Dendritic cell treated with granulocyte-macrophage colony-stimulating factor and Interleukin-4, amounts not matched to agents 40 ng/mL and 50 ng/mL, for 4 days (primary cell): ENCODE data around the gene ASCC1.
"Not testable (repeated sequence)": the region's sequence is repeated elsewhere in the genome, so short reads cannot be mapped to it uniquely, and the experiment has no call there.

ENCODE experiments used
- H3K27ac Mint-ChIP-seq: one replicate; pipeline ENCODE4 v1.8.0; 2022; ENCODE audit warnings: mild to moderate bottlenecking, mixed read lengths
- H3K27me3 Mint-ChIP-seq: one replicate; pipeline ENCODE4 v1.8.0; 2022; ENCODE audit warnings: mild to moderate bottlenecking, mixed read lengths
- H3K36me3 Mint-ChIP-seq: one replicate; pipeline ENCODE4 v1.8.0; 2022; ENCODE audit warnings: low read depth, mixed read lengths
- H3K4me1 Mint-ChIP-seq: one replicate; pipeline ENCODE4 v1.8.0; 2022; ENCODE audit warnings: low read depth, mixed read lengths
- H3K4me3 Mint-ChIP-seq: one replicate; pipeline ENCODE4 v1.8.0; 2022; ENCODE audit warnings: mild to moderate bottlenecking, moderate library complexity, mixed read lengths
- H3K9me3 Mint-ChIP-seq: one replicate; pipeline ENCODE4 v1.8.0; 2022; ENCODE audit warnings: mixed read lengths
- intact Hi-C: fragments of 100-400 bp; cut with micrococcal nuclease; formaldehyde crosslinking; loops from one replicate; pipeline ENCODE4 v1.15.0; 2022

The ASCC1 gene

GRCh38 chr10:72239409-72239808 is 23.3 kb upstream of the ASCC1 start:
- no peak overlapping the region for H3K4me3 Mint-ChIP-seq
- no peaks in the 10 kb centered on the region for H3K9me3 Mint-ChIP-seq
- peaks cover 47% of the 10 kb centered on the region for H3K4me1 Mint-ChIP-seq
- peaks cover 35% of the 10 kb centered on the region for H3K27me3 Mint-ChIP-seq
- no peak overlapping the region for H3K27ac Mint-ChIP-seq
- peaks cover 30% of the 10 kb centered on the region for H3K36me3 Mint-ChIP-seq
- intact Hi-C loops: no loop called here

GRCh38 chr10:72238392-72239175 is 22.5 kb upstream of the ASCC1 start:
- Mint-ChIP-seq H3K36me3 (peaks cover 38% of the 10 kb centered on the region), H3K27me3 (peaks cover 31% of the 10 kb centered on the region), H3K27ac (no peak overlapping the region), H3K9me3 (no peaks in the 10 kb centered on the region), H3K4me1 (peaks cover 41% of the 10 kb centered on the region), H3K4me3 (no peak overlapping the region)
- intact Hi-C loops: no loop called here

- Mint-ChIP-seq H3K36me3 (peaks cover 56% of the 10 kb centered on the region), H3K9me3 (no peaks in the 10 kb centered on the region), H3K4me1 (peaks cover 17% of the 10 kb centered on the region), H3K27me3 (peaks cover 12% of the 10 kb centered on the region), H3K27ac (no peak overlapping the region), H3K4me3 (no peak overlapping the region)
- intact Hi-C loops: no loop called here
These were observed 19.6 kb upstream of the ASCC1 start for GRCh38 chr10:72235544-72236279.

- Mint-ChIP-seq H3K4me3 (no peak overlapping the region), H3K4me1 (peaks cover 14% of the 10 kb centered on the region), H3K36me3 (peaks cover 66% of the 10 kb centered on the region), H3K27me3 (peaks cover 4% of the 10 kb centered on the region), H3K9me3 (no peaks in the 10 kb centered on the region), H3K27ac (no peak overlapping the region)
- intact Hi-C loops: no loop called here
These were observed 18.6 kb upstream of the ASCC1 start for GRCh38 chr10:72234560-72235095.

GRCh38 chr10:72233621-72234020 is 17.5 kb upstream of the ASCC1 start:
- H3K36me3 Mint-ChIP-seq: peaks cover 73% of the 10 kb centered on the region
- no peak overlapping the region for H3K4me3 Mint-ChIP-seq
- H3K4me1 Mint-ChIP-seq: peaks cover 6% of the 10 kb centered on the region
- H3K9me3 Mint-ChIP-seq: no peaks in the 10 kb centered on the region
- peaks cover 2% of the 10 kb centered on the region for H3K27me3 Mint-ChIP-seq
- no peak overlapping the region for H3K27ac Mint-ChIP-seq
- intact Hi-C loops: no loop called here

- no peak overlapping the region for H3K27ac Mint-ChIP-seq
- intact Hi-C loops: no loop called here
- no peaks in the 10 kb centered on the region for H3K27me3 Mint-ChIP-seq
- no peaks in the 10 kb centered on the region for H3K9me3 Mint-ChIP-seq
- H3K4me1 Mint-ChIP-seq: no peaks in the 10 kb centered on the region
- H3K4me3 Mint-ChIP-seq: no peak overlapping the region
- H3K36me3 Mint-ChIP-seq: peaks cover 54% of the 10 kb centered on the region
These were observed 13.5 kb upstream of the ASCC1 start for GRCh38 chr10:72229261-72230251.

GRCh38 chr10:72228318-72228751 is 12.3 kb upstream of the ASCC1 start:
- no peak overlapping the region for H3K4me3 Mint-ChIP-seq
- intact Hi-C loops: no loop called here
- H3K36me3 Mint-ChIP-seq: peaks cover 50% of the 10 kb centered on the region
- H3K9me3 Mint-ChIP-seq: no peaks in the 10 kb centered on the region
- peaks cover 9% of the 10 kb centered on the region for H3K4me1 Mint-ChIP-seq
- H3K27ac Mint-ChIP-seq: no peak overlapping the region
- no peaks in the 10 kb centered on the region for H3K27me3 Mint-ChIP-seq

- peaks cover 45% of the 10 kb centered on the region for H3K36me3 Mint-ChIP-seq
These were observed 11.8 kb upstream of the ASCC1 start for GRCh38 chr10:72227826-72228225.

GRCh38 chr10:72226418-72227027 is 10.4 kb upstream of the ASCC1 start:
- Mint-ChIP-seq H3K27me3 (no peaks in the 10 kb centered on the region), H3K36me3 (peaks cover 42% of the 10 kb centered on the region), H3K27ac (no peak overlapping the region), H3K4me3 (no peak overlapping the region), H3K4me1 (peaks cover 18% of the 10 kb centered on the region), H3K9me3 (no peaks in the 10 kb centered on the region)
- intact Hi-C loops: no loop called here

More at GRCh38 chr10:72227826-72228225, 11.8 kb upstream of the ASCC1 start:
- intact Hi-C loops: no loop called here
- Mint-ChIP-seq H3K4me1 (peaks cover 12% of the 10 kb centered on the region), H3K27me3 (no peaks in the 10 kb centered on the region), H3K4me3 (no peak overlapping the region), H3K9me3 (no peaks in the 10 kb centered on the region), H3K27ac (peak overlapping the region; percentile 57)

GRCh38 chr10:72224191-72224590 is 8.1 kb upstream of the ASCC1 start:
- Mint-ChIP-seq H3K4me1 (peaks cover 33% of the 10 kb centered on the region), H3K36me3 (peaks cover 33% of the 10 kb centered on the region)
- H3K27ac Mint-ChIP-seq, intact Hi-C loops, H3K9me3 Mint-ChIP-seq, H3K27me3 Mint-ChIP-seq, H3K4me3 Mint-ChIP-seq: not testable (repeated sequence)

GRCh38 chr10:72223743-72224101 is 7.6 kb upstream of the ASCC1 start:
- intact Hi-C loops: loop anchor here (2.0 kb wide), 2 partner anchors 91 to 327 kb away; no protein-coding TSS in a partner anchor
- H3K36me3 Mint-ChIP-seq: peaks cover 30% of the 10 kb centered on the region
- no peak overlapping the region for H3K27ac Mint-ChIP-seq
- peaks cover 38% of the 10 kb centered on the region for H3K4me1 Mint-ChIP-seq
- H3K9me3 Mint-ChIP-seq: no peaks in the 10 kb centered on the region
- H3K4me3 Mint-ChIP-seq: no peak overlapping the region
- no peaks in the 10 kb centered on the region for H3K27me3 Mint-ChIP-seq

- Mint-ChIP-seq H3K36me3 (peaks cover 26% of the 10 kb centered on the region), H3K27ac (no peak overlapping the region), H3K9me3 (no peaks in the 10 kb centered on the region), H3K27me3 (no peaks in the 10 kb centered on the region), H3K4me3 (no peak overlapping the region), H3K4me1 (peaks cover 45% of the 10 kb centered on the region)
- intact Hi-C loops: no loop called here
These were observed 5.2 kb upstream of the ASCC1 start for GRCh38 chr10:72221278-72221677.

- peaks cover 30% of the 10 kb centered on the region for H3K36me3 Mint-ChIP-seq
- intact Hi-C loops: no loop called here
- no peaks in the 10 kb centered on the region for H3K9me3 Mint-ChIP-seq
- no peaks in the 10 kb centered on the region for H3K27me3 Mint-ChIP-seq
- H3K4me3 Mint-ChIP-seq: no peak overlapping the region
- no peak overlapping the region for H3K27ac Mint-ChIP-seq
- peaks cover 46% of the 10 kb centered on the region for H3K4me1 Mint-ChIP-seq
These were observed 4.6 kb upstream of the ASCC1 start for GRCh38 chr10:72220637-72221036.
